HAP-1 (cell line): ENCODE results near the gene KIF6.
"Not testable (repeated sequence)": the region's sequence is repeated elsewhere in the genome, so short reads cannot be mapped to it uniquely, and the experiment has no call there.

ENCODE experiments used
- DNase-seq, 2 experiments: peaks; one replicate each; pipeline ENCODE4 v3.0.0-alpha.2; 2016 to 2020; ENCODE audit warnings: low spot score in 2 of 2
- H3K27me3 ChIP-seq: fragments of 250-450 bp; sonication (Bioruptor Pico); 2 replicates; pipeline ENCODE4 v1.5.1; 2020; ENCODE audit warnings: low read depth, mild to moderate bottlenecking, moderate library complexity
- H3K36me3 ChIP-seq: fragments of 250-450 bp; sonication (Bioruptor Pico); replicated peaks from 2 replicates; pipeline ENCODE4 v1.5.1; 2020; ENCODE audit warnings: mild to moderate bottlenecking
- H3K4me1 ChIP-seq: fragments of 250-450 bp; sonication (Bioruptor Pico); 2 replicates; pipeline ENCODE4 v1.5.1; 2020; ENCODE audit warnings: mild to moderate bottlenecking
- H3K4me3 ChIP-seq: fragments of 250-450 bp; sonication (Bioruptor Pico); 2 replicates; pipeline ENCODE4 v1.5.1; 2020; ENCODE audit warnings: mild to moderate bottlenecking, moderate library complexity
- H3K9me3 ChIP-seq: fragments of 250-450 bp; sonication (Bioruptor Pico); 2 replicates; pipeline ENCODE4 v1.5.1; 2020; ENCODE audit warnings: mild to moderate bottlenecking, moderate library complexity
- in situ Hi-C: fragments of 300-500 bp; cut with MboI; formaldehyde crosslinking; loops from 3 replicates; pipeline ENCODE4 v1.14.3; 2020; ENCODE audit warnings: low sequenced_read_pairs, inconsistent platforms, mixed read lengths

Gene KIF6

DNA sequence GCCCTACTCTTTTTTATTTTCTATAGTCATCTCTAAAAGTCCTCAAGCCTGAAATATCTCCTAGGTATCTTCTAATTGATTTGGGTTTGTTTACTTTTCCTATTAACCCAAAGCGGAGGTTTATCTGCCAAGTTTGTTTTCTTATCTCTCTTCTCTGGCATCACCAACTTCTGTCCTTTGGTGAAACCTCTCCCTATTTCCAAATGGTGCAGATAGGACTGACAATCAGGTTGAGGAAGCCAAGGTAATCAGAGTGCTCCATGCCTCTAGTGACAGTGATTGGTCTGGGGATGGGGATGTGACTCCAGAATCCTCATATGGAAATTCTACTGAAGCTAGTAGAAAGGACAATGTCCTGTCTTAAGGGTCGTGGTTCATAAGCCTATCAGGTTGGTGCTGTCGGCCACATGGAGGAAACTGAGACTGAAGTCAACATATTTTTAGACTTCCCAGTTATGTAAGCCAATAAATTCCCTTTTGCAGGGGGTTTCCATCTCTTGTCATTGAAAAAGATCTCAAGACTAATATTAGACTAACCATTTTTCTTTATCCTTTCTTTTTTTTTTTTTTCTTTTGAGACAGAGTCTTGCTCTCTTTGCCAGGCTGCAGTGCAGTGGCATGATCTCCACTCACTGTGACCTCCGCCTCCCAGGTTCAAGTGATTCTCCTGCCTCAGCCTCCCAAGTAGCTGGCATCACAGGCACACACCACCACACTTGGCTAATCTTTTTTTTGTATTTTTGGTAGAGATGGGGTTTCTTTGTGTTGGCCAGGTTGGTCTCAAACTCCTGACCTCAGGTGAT lies 28.0 kb downstream of the KIF6 start:
- Histone ChIP-seq H3K4me1 (no peaks in the 10 kb centered on the region), H3K36me3 (no peaks in the 10 kb centered on the region), H3K4me3 (no peak overlapping the region), H3K9me3 (no peaks in the 10 kb centered on the region), H3K27me3 (no peaks in the 10 kb centered on the region)
- DNase-seq: no peak
- in situ Hi-C loops: no loop called here

DNA sequence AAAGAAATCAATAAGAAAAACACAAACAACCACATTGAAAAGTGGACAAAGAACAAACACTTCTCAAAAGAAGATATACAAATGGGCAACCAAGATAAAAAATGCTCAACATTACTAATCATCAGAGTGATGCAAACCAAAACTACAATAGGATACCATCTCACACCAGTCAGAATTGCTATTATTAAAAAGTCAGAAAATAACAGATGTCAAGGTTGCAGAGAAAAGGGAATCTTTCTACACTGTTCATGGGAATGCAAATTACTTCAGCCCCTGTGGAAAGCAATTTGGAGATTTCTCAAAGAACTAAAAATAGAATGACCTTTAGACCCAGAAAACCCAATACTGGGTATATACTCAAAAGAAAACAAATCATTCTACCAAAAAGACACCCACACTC lies 29.8 kb downstream of the KIF6 start:
- Histone ChIP-seq H3K4me1 (no peaks in the 10 kb centered on the region), H3K9me3 (no peaks in the 10 kb centered on the region), H3K4me3 (no peak overlapping the region), H3K36me3 (no peaks in the 10 kb centered on the region), H3K27me3 (no peaks in the 10 kb centered on the region)
- DNase-seq: no peak
- in situ Hi-C loops: no loop called here

DNA sequence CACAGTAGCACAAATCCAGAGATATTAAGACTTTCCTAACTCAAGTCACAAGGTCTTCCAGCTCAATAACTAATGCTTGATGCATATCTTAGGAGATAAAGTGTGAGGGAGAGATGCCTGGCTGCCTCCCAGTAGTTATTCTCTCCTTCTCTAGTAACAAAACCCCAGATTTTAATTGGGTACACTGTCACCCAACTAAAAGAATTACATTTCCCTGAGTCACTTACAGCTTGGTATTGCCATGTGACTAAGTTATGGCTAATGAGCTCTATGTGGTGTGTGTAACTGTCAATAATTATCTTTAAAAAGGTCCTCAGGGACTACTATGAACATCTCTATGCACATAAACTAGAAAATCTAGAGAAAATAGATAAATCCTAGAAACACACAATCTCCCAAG lies 32.0 kb downstream of the KIF6 start:
- Histone ChIP-seq H3K27me3 (no peaks in the 10 kb centered on the region), H3K4me1 (no peaks in the 10 kb centered on the region), H3K36me3 (no peaks in the 10 kb centered on the region), H3K9me3 (no peaks in the 10 kb centered on the region), H3K4me3 (no peak overlapping the region)
- no peak for DNase-seq
- in situ Hi-C loops: no loop called here

DNA sequence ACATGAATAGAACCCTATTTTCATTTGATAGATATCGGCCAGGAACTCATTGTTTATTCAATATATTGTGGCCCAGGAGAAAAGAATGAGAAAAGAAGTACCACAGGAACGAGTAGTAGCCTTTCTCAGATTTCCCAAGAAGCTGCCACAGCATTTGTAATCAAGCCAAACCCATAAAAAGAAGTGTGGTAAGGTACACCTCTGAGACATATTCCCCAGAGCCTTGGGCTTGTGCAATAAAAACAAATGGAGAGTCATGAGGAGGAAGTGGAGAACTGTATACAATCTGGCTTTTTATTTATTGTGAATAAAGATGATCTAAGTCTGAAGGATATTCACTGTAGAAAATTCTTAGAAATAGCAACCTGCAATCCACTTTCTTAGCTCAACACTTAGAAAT lies 36.7 kb downstream of the KIF6 start:
- in situ Hi-C loops: no loop called here

DNA sequence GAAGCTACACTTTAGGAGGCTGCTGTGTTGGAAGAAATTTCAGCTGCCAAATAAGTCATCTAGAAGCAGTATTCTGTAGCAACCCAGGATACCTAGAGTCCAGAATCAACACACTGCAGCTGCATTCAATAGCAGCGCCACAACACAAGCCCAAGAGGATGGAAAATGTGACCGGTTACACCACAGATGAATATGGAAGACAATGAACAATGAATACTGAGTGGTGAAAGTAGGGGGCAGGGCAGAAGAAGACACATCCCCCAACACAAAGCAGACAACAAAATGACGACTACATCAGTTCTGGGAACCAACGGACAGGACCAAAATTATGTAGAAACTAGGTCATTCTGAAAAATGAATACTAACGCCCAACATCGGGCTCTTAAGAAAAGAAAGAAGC lies 38.2 kb downstream of the KIF6 start:
- H3K9me3 ChIP-seq: no peaks in the 10 kb centered on the region
- DNase-seq: no peak
- H3K4me3 ChIP-seq: no peak overlapping the region
- no peaks in the 10 kb centered on the region for H3K36me3 ChIP-seq
- in situ Hi-C loops: no loop called here
- no peaks in the 10 kb centered on the region for H3K27me3 ChIP-seq
- H3K4me1 ChIP-seq: no peaks in the 10 kb centered on the region

More for the DNA sequence above, 36.7 kb downstream of the KIF6 start:
- H3K4me1 ChIP-seq: no peaks in the 10 kb centered on the region
- no peak for DNase-seq
- H3K27me3 ChIP-seq: no peaks in the 10 kb centered on the region
- H3K36me3 ChIP-seq: no peaks in the 10 kb centered on the region
- no peak overlapping the region for H3K4me3 ChIP-seq
- no peaks in the 10 kb centered on the region for H3K9me3 ChIP-seq

DNA sequence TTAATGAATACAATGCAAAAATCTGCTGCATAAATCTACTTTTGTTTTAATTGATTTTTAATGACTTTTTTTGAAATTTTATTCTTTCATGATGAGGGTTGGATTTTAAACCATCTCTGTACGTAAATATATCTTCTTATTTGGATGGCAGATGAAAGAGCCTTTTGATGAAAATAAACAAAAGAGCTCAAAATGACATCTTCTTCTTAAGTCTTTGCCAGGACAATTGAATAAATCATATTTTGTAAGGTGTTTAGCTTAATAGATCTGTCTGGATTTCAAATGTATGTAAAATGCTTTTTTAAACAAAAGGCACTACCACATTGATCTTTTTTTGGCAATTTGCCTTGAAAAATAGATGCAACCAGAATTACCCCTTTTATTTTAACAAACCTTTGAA lies 39.3 kb downstream of the KIF6 start:
- DNase-seq: no peak
- Histone ChIP-seq H3K36me3 (no peaks in the 10 kb centered on the region), H3K4me3 (no peak overlapping the region), H3K9me3 (no peaks in the 10 kb centered on the region), H3K27me3 (no peaks in the 10 kb centered on the region), H3K4me1 (no peaks in the 10 kb centered on the region)
- in situ Hi-C loops: no loop called here

DNA sequence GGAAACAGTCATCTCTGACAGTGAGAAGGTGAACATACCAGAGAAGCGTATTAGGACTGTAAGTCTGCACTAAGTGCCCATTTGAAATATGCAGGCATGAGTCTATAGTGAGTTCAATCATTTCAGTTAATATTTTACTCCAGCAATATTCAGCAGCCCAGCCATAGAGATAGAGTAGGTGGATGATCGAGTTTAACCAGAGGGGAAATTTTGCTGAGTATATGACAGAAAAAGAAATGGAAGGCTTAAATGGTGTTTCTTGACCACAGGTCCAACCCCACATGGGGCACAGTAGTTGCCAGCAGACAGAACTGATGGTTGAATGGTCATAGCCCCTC lies 39.8 kb downstream of the KIF6 start:
- in situ Hi-C loops: no loop called here
- DNase-seq: no peak
- no peaks in the 10 kb centered on the region for H3K36me3 ChIP-seq
- no peaks in the 10 kb centered on the region for H3K4me1 ChIP-seq
- no peaks in the 10 kb centered on the region for H3K9me3 ChIP-seq
- no peaks in the 10 kb centered on the region for H3K27me3 ChIP-seq
- H3K4me3 ChIP-seq: no peak overlapping the region

DNA sequence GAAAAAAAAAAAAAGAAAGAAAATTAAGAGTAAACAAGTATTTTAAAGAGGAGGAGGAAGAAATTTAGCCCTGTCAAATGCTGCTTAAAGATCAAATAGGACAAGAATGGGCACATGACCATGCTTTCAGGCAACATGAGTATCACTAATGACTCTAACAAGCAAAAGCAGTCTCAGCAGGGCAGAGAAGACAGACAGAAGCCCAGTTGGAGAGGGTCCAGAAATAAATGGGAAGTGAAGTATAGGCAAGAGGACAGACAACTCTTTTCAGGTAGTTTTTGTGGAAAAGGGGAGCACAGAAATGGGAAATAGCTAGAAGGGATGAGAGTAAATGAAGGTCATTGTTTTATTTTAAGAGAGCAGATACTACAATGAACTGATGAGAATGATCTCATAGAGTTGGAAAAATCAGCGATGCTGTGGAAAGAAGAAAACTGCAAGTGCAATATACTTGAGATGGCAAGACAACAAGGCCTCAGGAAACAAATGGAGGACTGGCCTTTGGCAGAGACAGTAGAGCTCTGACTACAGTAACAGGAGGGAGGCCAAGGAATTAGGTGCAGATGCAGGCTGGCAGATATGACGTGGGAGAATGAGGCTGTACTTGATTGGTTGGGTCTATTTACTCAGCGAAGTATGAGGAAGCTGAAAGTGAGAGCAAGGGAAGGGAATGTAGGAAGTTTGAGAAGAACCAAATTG lies 40.3 kb downstream of the KIF6 start:
- no peak for DNase-seq
- H3K4me3 ChIP-seq: no peak overlapping the region
- H3K36me3 ChIP-seq: no peaks in the 10 kb centered on the region
- no peaks in the 10 kb centered on the region for H3K9me3 ChIP-seq
- in situ Hi-C loops: no loop called here
- H3K27me3 ChIP-seq: no peaks in the 10 kb centered on the region
- H3K4me1 ChIP-seq: no peaks in the 10 kb centered on the region

DNA sequence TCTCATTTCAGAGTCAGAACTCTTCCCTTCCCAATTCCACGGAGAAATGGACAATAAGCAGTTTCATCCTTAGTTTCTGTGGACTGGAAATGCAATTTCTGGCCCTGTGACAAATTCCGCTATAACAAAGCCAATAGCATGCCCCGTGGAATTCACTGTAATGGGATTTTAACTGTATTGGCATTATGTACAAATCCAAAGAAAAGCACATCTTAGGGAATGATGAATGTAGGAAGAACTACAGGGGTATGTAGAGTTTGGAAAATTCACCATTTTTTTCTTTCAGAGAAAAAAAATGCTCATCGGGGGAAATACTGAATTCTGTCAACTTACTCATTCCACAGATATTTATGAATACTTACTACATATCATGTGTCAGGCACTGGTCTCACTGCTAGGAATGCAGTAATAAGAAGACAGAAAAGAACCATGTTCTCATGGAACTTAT lies 43.5 kb downstream of the KIF6 start:
- Histone ChIP-seq H3K9me3 (no peaks in the 10 kb centered on the region), H3K4me3 (no peak overlapping the region), H3K36me3 (no peaks in the 10 kb centered on the region), H3K27me3 (no peaks in the 10 kb centered on the region), H3K4me1 (no peaks in the 10 kb centered on the region)
- in situ Hi-C loops: no loop called here
- no peak for DNase-seq

DNA sequence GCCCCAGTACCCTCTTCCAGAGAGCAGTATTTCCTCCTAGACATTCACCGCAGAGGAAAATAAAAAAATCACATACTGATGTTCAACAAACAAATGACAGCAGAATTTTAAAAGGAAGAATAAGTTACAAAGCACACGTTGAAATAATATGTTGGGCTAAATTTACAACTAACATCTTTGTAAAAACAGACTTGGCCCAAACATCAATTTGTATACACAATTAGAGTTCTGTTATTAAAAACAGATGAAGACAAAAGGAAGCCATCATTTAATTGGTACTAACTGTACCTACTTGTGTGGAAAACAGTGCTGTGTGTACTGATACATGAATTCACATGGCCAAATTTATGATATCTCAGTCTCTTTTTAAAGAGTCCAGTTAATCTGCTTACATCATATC lies 46.3 kb downstream of the KIF6 start:
- DNase-seq: no peak
- Histone ChIP-seq H3K9me3 (no peaks in the 10 kb centered on the region), H3K4me3 (no peak overlapping the region), H3K27me3 (no peaks in the 10 kb centered on the region), H3K4me1 (no peaks in the 10 kb centered on the region), H3K36me3 (no peaks in the 10 kb centered on the region)
- in situ Hi-C loops: no loop called here

DNA sequence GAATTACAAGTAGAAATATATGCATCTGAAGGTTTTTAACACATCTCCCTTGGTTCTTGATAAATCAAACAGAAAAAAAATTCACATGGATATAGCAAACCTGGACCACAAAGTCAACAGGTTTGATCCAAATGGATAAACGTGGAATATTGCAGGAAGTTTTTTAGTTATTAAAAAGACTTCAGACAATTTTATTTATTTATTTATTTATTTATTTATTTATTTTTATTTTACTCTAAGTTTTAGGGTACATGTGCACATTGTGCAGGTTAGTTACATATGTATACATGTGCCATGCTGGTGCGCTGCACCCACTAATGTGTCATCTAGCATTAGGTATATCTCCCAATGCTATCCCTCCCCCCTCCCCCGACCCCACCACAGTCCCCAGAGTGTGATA lies 47.9 kb downstream of the KIF6 start:
- H3K9me3 ChIP-seq, H3K27me3 ChIP-seq, H3K36me3 ChIP-seq, H3K4me1 ChIP-seq, H3K4me3 ChIP-seq, DNase-seq, in situ Hi-C loops: not testable (repeated sequence)

DNA sequence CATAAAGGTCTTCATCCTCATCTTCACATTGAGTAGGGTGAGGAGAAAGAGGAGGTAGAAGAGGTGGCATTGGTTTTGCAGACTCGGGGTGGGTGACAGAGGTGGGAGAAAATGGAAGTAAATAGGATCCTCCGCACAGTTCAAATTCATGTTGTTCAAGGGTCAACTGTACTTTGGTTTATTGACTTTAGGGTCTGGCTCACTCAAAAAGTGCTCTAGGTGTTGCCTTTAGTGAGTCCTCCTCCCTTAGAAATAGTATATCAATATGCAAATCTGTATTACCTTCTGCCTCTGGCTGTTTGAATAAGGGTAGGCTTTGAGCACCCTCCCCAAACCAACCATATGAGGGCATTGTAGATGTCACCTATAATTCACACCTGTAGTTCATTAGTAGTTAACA lies 54.7 kb downstream of the KIF6 start:
- Histone ChIP-seq H3K4me3 (no peak overlapping the region), H3K27me3 (no peaks in the 10 kb centered on the region), H3K36me3 (no peaks in the 10 kb centered on the region), H3K9me3 (no peaks in the 10 kb centered on the region), H3K4me1 (no peaks in the 10 kb centered on the region)
- in situ Hi-C loops: no loop called here
- no peak for DNase-seq

DNA sequence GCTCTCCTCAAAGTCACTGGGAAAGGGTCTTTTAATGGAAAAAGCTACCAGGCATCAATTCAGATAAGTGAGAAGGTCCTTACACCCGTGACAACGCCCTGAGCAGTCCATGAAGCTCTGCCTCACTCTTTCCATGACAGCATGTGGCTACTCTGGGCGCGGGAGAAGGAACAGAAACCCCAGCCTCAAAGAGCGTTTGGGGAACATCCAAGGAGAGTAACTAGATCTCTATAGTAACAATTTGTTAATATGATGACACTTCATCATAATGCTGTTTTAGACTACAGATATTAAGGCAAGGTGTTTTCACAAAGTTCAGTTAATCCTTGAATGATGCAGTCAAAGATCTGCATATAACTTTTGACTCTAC lies 55.2 kb downstream of the KIF6 start:
- DNase-seq: no peak
- no peaks in the 10 kb centered on the region for H3K4me1 ChIP-seq
- no peak overlapping the region for H3K4me3 ChIP-seq
- in situ Hi-C loops: no loop called here
- no peaks in the 10 kb centered on the region for H3K9me3 ChIP-seq
- H3K36me3 ChIP-seq: no peaks in the 10 kb centered on the region
- no peaks in the 10 kb centered on the region for H3K27me3 ChIP-seq

DNA sequence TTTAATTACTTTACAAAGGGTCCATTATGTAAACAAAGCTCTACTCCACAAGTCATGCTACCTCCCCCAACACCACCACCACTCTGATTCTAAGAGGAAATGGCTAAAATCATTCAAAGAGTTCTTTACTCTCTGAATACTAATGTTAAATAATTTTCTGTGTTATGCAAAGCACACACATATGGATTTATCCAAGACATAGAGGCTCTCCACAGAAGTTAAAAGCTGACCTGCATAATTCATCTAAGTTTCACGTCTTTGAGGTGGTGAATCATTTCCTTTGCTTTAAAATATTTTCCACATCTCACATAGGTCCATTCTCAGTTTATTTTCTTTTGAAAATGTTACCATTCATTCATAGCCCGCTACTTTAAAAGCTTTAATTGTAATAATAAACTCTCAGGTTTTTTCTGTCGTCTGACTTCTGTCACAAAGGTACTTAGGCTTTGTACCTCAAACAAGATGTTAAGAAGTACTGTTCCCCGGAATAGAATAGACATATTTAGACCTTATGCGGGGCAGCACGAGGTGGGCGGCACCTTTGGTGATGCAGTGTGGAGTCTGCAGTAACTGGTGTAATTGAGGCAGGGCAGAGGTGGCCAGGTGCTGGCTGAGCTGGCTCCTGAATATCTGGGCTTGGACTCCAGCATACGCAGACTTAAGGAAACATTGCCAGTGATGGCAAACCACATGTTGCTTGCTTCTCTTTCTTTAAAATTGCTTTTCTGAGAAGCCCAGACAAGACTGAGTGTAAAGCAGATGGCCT lies 55.8 kb downstream of the KIF6 start:
- no peak for DNase-seq
- H3K9me3 ChIP-seq: no peaks in the 10 kb centered on the region
- no peak overlapping the region for H3K4me3 ChIP-seq
- no peaks in the 10 kb centered on the region for H3K27me3 ChIP-seq
- in situ Hi-C loops: no loop called here
- no peaks in the 10 kb centered on the region for H3K4me1 ChIP-seq
- no peaks in the 10 kb centered on the region for H3K36me3 ChIP-seq
